Measurements from ENCODE around the gene AGAP1.

DNA sequence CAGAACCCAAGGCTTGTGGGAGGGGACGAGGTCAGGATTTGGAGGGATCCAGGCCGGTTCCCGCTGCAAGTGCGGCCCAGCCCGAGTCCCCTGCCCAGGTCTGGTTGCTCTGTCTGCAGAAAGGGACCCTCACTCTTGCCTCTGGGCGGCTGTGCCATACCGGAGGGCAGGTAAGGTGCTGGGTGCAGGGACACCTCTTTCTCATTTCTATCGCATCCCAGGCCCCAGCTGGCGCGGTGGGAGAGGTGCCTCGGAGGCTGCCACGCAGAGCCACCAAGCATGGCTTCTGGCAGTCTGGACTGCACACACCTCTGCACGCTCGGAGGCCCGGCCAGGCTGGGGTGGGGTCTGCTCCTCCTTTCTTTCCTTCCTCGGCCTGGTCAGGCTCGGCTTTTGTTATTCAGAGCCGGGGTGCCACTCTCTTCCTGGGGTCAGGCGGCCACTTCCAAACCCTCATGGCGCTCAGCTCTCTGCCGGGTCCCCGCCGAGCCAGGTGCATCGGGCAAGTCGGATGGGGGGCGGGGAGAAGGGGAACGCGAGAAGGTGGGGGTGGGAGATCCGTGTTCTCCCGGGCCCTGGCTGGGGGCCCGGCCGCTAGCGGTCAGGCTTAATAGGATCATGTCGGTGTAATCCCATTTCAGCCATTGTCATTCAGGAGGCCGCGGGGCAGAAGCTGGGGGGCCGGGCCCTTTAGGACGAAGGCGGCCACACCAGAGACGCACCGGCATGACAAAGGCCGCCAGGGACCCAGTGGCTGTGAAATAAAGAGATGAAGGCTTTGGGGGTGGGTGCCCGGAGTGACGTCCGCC, 665.3 kb downstream of the AGAP1 start:
- no peak for TF ChIP-seq POLR2A (IDR thresholded peaks at IDR 0.05)
- TF ChIP-seq, protein P1, sequence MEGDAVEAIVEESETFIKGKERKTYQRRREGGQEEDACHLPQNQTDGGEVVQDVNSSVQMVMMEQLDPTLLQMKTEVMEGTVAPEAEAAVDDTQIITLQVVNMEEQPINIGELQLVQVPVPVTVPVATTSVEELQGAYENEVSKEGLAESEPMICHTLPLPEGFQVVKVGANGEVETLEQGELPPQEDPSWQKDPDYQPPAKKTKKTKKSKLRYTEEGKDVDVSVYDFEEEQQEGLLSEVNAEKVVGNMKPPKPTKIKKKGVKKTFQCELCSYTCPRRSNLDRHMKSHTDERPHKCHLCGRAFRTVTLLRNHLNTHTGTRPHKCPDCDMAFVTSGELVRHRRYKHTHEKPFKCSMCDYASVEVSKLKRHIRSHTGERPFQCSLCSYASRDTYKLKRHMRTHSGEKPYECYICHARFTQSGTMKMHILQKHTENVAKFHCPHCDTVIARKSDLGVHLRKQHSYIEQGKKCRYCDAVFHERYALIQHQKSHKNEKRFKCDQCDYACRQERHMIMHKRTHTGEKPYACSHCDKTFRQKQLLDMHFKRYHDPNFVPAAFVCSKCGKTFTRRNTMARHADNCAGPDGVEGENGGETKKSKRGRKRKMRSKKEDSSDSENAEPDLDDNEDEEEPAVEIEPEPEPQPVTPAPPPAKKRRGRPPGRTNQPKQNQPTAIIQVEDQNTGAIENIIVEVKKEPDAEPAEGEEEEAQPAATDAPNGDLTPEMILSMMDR (IDR thresholded peaks at IDR 0.05), result no peak
- TF ChIP-seq EP300 (IDR thresholded peaks at IDR 0.05), result no peak
